Osteoblast (primary cell): ENCODE data around the gene MYNN. TPM values are rescaled to one million over a fixed set of nuclear protein-coding genes. Genes with fewer than 3 reads are reported as not detected.

ENCODE experiments used
- DNase-seq: peaks from one replicate; pipeline ENCODE4 v3.0.0; 2011; ENCODE audit warnings: low spot score, mixed read lengths; ENCODE audit not compliant: insufficient read length; ENCODE audit errors: missing footprints
- H2AFZ ChIP-seq: 2 replicates; pipeline ENCODE4 v1.6.0; 2011; ENCODE audit warnings: mild to moderate bottlenecking, low read length
- H3K27ac ChIP-seq: 2 replicates; pipeline ENCODE4 v1.5.1; 2011; ENCODE audit warnings: mild to moderate bottlenecking, low read depth, low read length, moderate library complexity
- H3K27me3 ChIP-seq: 2 replicates; pipeline ENCODE4 v1.6.0; 2012; ENCODE audit warnings: mild to moderate bottlenecking, control low read depth, inconsistent platforms, low read length, moderate library complexity; ENCODE audit not compliant: insufficient read depth
- H3K36me3 ChIP-seq: 2 replicates; pipeline ENCODE4 v1.5.1; 2011; ENCODE audit warnings: mild to moderate bottlenecking, low read length, control low read depth, moderate library complexity; ENCODE audit not compliant: insufficient read depth
- H3K4me1 ChIP-seq: 2 replicates; pipeline ENCODE4 v1.5.1; 2011; ENCODE audit warnings: mild to moderate bottlenecking, low read length, control low read depth, moderate library complexity; ENCODE audit not compliant: insufficient read depth
- H3K4me2 ChIP-seq: 2 replicates; pipeline ENCODE4 v1.6.0; 2011; ENCODE audit warnings: mild to moderate bottlenecking, low read length; ENCODE audit not compliant: insufficient read depth
- H3K4me3 ChIP-seq: fragments of 200-600 bp; sonication (generic); 3 replicates; pipeline ENCODE4 v1.5.1; 2012; ENCODE audit warnings: mild to moderate bottlenecking, low read length, inconsistent platforms; ENCODE audit not compliant: insufficient read depth
- H3K79me2 ChIP-seq: 2 replicates; pipeline ENCODE4 v1.6.0; 2012; ENCODE audit warnings: mild to moderate bottlenecking, low read length, control low read depth, inconsistent platforms; ENCODE audit not compliant: insufficient read depth
- H3K9me3 ChIP-seq: 2 replicates; pipeline ENCODE4 v1.5.1; 2011; ENCODE audit warnings: low read depth, low read length, control low read depth
- H4K20me1 ChIP-seq: 2 replicates; pipeline ENCODE4 v1.6.0; 2012; ENCODE audit warnings: mild to moderate bottlenecking, low read length, control low read depth; ENCODE audit not compliant: insufficient read depth
- CTCF ChIP-seq: IDR thresholded peaks from 2 replicates; pipeline ENCODE4 v1.5.1; 2011; ENCODE audit warnings: mild to moderate bottlenecking, low read depth, low read length, moderate library complexity; ENCODE audit errors: extremely low read depth
- total RNA-seq: library from RNA; depleted of rRNA; stranded (reverse); fragments of >200 nt; gene quantifications from 2 replicates; pipeline ENCODE4 v1.2.3, GENCODE V29; 2012

Gene MYNN
- total RNA-seq, 1 donor, result 22.1 TPM

GRCh38 chr3:169787120-169787519 lies 13.9 kb downstream of the MYNN start:
- Histone ChIP-seq H4K20me1 (no peaks in the 10 kb centered on the region), H3K4me1 (peaks cover 4% of the 10 kb centered on the region), H3K9me3 (no peaks in the 10 kb centered on the region), H3K27me3 (no peaks in the 10 kb centered on the region), H3K4me3 (no peak overlapping the region), H2AFZ (no peak overlapping the region), H3K36me3 (peaks cover 60% of the 10 kb centered on the region), H3K4me2 (no peak overlapping the region), H3K79me2 (peaks cover 2% of the 10 kb centered on the region), H3K27ac (no peak overlapping the region)
- DNase-seq, result no peak
- no peak for TF ChIP-seq CTCF

GRCh38 chr3:169787791-169788190 lies 14.6 kb downstream of the MYNN start:
- Histone ChIP-seq H3K79me2 (no peaks in the 10 kb centered on the region), H3K36me3 (peaks cover 53% of the 10 kb centered on the region), H3K4me2 (no peak overlapping the region), H3K4me1 (peaks cover 4% of the 10 kb centered on the region), H4K20me1 (no peaks in the 10 kb centered on the region), H3K9me3 (no peaks in the 10 kb centered on the region), H3K27ac (no peak overlapping the region), H2AFZ (no peak overlapping the region), H3K27me3 (no peaks in the 10 kb centered on the region), H3K4me3 (no peak overlapping the region)
- DNase-seq, result no peak
- TF ChIP-seq CTCF, result no peak

- Histone ChIP-seq H3K79me2 (no peaks in the 10 kb centered on the region), H2AFZ (no peak overlapping the region), H3K36me3 (peaks cover 30% of the 10 kb centered on the region), H3K4me2 (no peak overlapping the region), H3K27ac (no peak overlapping the region), H4K20me1 (no peaks in the 10 kb centered on the region), H3K4me3 (no peak overlapping the region), H3K27me3 (no peaks in the 10 kb centered on the region), H3K9me3 (no peaks in the 10 kb centered on the region), H3K4me1 (peaks cover 4% of the 10 kb centered on the region)
- DNase-seq, result no peak
- TF ChIP-seq CTCF, result no peak
These were observed 17.0 kb downstream of the MYNN start for GRCh38 chr3:169790219-169790618.

GRCh38 chr3:169790687-169791429 lies 17.7 kb downstream of the MYNN start:
- DNase-seq, result no peak

More at GRCh38 chr3:169790687-169791429, 17.7 kb downstream of the MYNN start:
- H3K9me3 ChIP-seq, result no peaks in the 10 kb centered on the region
- no peak overlapping the region for H2AFZ ChIP-seq
- no peaks in the 10 kb centered on the region for H3K79me2 ChIP-seq
- peaks cover 4% of the 10 kb centered on the region for H3K4me1 ChIP-seq
- TF ChIP-seq CTCF, result no peak
- H3K4me3 ChIP-seq, result no peak overlapping the region
- H3K4me2 ChIP-seq, result no peak overlapping the region
- no peaks in the 10 kb centered on the region for H3K27me3 ChIP-seq
- peaks cover 24% of the 10 kb centered on the region for H3K36me3 ChIP-seq
- H4K20me1 ChIP-seq, result no peaks in the 10 kb centered on the region
- no peak overlapping the region for H3K27ac ChIP-seq
